Left forelimb (tissue), 1 donor: ENCODE results near the gene RBMS3.

Experiments used
- DNase-seq: peaks from one replicate; pipeline ENCODE4 v3.0.0-alpha.2; 2018; ENCODE audit warnings: low spot score

RBMS3 gene

DNA sequence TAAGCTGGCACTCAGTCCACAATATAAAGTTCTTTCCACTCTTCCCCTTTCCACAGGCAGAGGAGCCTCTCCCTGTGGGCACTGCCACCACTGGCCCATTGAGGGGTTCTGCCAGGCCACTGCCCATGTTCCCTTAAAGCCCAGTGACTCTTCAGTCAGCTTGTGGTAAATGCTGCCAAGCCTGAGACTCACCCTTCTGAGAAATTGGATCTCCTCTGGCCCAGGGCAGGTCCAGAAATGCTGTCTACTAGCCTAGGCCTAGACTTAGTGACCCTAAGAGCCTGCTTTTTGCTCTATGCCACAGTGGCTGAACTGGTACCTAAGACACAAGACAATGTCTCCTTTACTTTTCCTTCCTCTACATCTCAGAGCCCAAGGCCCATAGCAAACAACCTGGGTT, 295.8 kb downstream of the RBMS3 start:
- no peak for DNase-seq

DNA sequence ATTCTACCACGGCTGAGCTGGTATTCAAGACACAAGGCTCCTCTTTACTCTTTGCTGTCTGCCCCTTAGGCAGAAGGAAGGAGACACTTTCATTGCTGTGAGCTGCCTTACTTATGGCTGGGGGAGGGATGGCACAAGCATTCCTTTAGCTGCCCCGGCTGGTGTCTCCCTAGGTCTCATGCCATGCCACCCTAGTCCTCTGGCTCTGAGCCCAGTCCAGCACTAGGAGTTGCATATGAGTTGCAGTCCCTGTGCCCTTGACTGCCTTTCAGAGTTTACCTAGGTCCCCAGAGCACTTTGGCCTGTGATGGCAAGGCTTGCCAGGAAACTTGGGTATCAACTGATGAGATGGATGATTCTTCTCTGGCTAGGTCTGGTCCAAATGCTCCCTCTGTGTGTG, 296.4 kb downstream of the RBMS3 start:
- DNase-seq, result no peak

DNA sequence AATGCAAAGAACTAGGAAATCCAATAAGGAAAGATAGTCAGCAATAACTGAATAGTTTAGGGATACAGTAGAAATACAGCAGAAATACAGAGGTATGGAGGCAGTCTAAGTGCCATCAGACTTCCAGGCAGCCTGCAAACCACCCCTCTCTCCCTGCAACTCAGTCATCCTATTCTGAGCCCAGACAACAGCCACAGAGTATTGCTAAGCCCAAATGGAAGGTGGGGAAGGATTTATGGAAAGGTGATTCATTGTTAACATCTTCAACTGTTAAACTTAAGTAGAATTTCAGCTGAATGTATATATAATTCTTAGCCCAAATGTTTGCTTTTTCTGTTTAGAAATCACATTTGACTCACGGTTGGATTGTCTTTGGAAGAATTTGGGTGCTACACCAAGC, 300.4 kb downstream of the RBMS3 start:
- no peak for DNase-seq

DNA sequence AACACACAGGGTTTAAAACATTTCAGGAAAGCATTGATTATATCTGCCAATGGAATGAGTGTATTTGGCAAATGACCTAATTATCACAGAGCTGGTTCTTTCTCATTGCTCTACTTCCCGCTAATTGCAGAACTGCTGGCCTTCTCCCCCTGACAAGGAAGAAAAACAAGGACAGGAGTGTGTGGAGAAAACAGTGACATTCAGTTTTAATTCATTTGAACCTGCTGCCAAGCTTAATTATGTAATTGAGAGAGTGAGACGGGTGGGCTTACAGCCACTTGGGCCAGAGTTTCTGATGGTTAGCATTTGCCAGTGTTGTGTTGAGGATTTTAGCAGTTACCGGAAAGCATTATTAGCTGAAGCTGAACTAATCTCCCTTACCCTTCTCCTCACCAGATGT, 301.4 kb downstream of the RBMS3 start:
- DNase-seq, result no peak

DNA sequence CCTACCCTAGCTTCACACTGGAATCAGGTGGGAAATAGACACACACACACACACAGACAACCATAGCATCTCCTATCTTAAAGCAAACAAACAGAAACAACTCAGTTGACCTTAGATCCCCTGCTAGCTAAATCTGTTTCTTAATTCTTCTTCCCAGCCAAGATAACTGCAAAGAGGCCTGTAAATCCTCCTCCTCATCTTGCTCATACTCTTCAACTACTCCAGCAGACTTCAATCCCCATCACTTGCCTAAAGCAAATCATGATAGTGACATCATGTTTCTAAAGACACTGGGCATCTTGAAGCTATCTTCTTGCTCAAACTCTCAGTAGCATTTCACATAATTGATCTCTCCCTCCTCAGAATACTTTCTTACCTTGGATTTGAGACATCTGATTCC, 303.0 kb downstream of the RBMS3 start:
- no peak for DNase-seq

DNA sequence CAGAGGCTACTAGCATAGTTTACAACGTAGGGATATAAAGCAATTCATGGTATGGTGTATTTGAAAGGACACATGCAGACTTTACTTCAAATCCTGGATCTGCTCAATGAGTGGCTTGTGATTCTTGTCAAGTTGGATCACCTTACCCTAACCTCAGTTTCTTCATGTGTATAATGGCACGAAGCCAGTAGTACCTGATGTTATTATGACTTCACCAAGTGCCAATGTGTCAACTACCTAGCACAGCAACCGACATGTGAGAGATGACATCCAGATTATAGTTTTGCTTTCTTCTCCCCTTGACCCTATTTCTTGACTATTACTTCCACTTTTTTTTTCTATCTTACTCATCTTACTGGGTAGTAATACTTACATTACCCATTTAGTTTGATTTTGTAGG, 304.5 kb downstream of the RBMS3 start:
- DNase-seq, result no peak

DNA sequence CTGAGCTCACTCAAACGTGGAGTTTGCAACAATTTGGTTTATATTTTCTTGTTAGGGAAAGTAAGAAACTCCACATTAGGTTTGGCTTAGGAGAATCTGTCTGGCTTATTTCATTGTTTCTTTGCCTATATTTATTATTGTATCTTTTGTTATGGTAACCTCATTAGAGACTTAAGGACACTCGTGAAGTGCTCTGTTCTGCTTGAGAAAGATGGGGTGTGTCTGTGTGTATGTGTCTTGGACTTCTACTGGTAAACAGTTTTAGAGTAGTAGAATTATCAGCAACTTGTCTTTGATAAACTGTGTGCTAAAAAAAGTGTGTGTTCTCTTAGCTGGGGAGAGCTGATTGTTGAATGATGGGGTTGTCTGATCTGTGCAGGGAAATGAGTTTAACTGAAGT, 306.5 kb downstream of the RBMS3 start:
- no peak for DNase-seq

DNA sequence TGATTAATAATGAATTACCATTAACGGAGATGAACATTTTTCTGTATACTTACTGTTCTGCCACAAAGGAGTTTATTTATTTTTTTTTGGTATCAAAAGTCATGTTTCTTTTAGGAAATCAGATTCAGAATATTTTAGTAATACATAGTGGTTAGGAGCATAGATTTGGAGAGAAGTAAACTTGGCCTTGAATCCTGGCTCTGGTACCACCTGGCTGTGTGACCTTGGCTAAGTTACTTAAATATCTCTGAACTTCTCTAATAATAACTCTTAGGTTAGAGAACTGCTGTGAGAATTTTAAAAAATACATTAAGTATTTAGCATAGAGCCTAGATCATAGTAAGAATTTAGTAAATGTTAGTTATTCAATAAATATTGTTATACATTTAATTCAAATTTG, 309.1 kb downstream of the RBMS3 start:
- DNase-seq, result no peak

DNA sequence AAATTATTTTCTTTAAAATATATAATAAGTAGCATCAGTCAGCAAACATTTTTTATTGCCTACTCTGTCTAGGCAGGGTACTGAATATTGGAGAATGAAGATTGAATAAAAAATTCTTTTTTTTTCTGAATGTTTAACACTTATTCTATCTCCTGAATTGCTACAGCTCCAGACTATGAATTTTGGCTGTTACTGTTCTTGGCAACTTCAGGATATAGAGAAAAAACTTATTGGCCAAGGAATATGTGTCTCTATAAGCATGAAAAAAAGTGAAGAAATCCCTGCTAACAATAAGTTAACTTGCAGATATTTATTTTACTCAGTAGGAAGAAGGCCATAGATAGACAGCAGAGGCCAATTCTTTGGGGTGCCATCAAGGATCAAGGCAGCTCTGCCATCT, 309.6 kb downstream of the RBMS3 start:
- DNase-seq, result no peak

DNA sequence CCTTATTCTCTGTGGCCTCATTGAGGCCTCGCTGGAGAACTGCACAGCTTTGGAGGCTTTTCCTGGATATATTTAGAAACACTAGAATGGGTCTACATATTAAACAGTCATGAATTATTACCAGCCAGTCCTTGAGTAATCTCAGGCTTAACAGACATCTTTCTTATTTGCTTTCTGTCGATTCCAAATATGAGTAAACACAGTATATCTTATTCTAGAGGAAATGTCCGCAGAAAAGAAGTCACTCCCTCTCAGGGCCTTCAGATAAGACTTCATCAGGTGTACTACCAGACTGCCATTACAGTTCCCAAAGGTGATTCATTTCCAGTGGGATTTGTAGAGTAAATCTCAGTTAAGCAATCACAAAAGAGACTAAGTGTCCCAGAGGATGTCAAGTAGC, 310.7 kb downstream of the RBMS3 start:
- no peak for DNase-seq

DNA sequence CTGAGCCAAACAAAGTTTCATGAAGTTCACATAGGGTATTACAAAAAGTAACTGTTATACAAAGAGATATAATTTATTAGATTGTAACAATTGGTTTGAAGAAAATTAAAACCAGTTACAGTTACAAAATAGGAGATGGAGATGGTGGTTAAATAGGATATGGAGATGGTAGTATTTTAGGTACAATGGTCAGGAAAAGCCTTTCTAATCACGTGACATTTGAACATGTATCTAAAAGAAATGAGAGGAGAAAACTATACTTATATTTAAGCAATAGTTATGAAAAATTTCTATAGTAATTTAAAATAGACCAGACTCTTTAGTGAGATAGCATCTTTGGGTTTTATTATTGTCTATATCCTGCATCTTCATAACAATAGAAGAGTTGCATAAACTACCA, 312.9 kb downstream of the RBMS3 start:
- no peak for DNase-seq

DNA sequence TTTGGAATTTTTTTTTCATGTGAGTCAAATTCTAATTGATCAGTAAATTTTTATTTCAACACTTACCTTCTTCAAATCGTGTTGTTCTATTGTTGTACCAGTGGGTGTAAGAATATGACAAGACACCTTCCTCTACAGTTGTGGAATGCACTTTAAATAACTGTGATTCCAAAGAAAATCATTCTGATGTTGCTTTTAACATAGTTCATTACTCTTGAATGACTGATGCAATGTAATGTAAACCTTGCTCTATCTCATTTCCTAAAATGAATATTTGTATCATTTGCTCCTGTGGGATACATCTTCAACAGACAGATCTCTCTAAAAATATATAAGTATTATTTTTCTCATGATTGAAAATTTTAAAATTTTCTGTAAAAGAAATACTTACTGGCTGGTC, 313.4 kb downstream of the RBMS3 start:
- no peak for DNase-seq

DNA sequence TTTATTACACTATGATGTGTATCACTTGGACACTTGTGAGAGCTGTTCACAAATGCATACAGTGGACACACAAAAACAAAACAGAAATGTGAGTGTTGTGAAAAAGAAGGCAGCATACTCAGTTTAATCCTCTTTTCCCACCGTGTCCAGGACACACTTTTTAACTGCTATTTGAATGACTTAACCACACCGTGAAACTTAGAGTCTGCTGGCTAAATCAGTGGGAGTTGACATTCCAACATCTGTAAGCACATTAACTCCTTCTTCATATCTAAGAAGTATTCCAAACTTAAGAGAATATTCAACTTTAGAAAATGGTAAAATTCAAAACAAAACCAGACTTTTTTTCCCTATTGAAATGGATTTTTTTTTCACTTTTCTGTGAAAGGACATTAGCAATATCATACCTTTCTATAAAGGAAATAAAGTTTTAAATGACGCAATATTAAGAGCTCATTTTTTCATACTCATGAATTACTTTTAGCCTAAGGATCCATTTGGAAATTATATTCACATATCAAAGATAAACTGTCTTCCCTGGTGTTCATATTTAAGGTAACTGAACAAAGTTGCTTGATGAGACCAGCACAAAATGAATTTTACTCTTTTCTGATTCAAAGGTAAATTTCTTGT, 316.6 kb downstream of the RBMS3 start:
- DNase-seq, result no peak

DNA sequence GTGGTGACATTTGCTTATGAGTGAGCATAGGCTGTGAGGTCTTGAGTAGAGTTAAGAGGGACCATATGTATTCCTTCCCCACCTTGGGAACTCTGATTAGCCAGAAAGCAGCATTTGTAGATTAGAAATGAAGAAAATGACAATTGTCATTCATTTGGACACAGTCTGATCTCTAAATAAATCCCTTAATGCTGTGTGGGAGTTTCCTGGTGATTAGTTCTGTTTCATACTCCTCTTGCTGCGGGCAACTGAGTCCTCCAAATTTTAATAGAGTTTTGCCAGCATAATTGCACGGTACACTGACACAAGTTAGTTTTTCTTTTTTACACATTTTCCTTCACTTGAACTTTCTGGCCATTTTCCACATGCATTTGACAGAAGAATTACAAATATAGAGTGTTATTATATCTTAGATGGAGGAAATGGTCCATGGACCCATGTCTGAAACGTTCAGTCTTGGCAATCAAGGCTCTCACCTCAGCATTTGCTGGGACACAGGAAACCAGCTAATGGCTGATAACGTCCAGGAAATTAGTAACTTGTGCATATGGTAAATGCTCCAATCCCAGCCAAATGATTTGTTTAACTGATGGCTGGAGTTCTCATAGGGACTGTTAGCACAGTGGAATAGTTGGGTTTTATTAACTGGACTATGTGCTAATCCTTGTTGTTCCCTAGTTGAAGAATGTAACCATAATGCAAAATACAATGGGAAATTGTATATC, 321.2 kb downstream of the RBMS3 start:
- DNase-seq, result no peak

DNA sequence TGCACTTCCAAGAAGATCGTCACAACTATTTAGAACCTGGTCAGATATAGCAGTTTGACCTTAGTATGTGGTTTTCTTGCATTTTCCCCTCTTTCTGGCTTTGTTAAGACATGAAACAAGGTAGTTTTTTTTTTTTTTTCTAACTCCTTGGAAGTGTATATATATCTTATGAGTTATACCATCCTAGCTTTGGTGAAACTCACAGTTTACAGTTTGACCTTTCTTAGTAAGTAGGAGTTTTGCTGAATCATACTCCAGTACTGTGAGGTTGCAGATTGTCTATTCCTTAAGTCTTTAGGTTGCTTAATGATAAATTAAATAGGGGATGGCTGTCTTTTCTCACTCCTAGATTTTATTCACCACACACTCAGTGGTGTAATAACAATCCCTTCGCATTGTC, 325.0 kb downstream of the RBMS3 start:
- DNase-seq, result no peak

DNA sequence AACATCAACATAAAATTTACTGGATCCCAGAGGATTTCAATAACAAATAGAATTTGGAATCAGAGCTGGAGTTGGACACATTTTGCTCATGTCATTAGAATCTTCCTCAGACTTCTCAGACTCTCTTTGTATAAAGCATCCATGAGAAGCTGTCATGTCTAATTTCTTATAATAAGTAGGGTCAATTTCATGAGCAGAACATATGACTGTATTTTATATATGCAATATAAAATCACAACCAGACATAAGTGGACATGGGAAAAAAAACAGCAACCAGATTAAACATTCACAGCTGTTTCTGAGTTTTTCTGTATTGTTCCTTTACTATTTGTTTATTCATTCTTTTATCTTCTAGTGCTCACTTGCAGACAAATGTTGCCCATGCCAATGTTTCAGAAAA, 325.5 kb downstream of the RBMS3 start:
- DNase-seq, result no peak

DNA sequence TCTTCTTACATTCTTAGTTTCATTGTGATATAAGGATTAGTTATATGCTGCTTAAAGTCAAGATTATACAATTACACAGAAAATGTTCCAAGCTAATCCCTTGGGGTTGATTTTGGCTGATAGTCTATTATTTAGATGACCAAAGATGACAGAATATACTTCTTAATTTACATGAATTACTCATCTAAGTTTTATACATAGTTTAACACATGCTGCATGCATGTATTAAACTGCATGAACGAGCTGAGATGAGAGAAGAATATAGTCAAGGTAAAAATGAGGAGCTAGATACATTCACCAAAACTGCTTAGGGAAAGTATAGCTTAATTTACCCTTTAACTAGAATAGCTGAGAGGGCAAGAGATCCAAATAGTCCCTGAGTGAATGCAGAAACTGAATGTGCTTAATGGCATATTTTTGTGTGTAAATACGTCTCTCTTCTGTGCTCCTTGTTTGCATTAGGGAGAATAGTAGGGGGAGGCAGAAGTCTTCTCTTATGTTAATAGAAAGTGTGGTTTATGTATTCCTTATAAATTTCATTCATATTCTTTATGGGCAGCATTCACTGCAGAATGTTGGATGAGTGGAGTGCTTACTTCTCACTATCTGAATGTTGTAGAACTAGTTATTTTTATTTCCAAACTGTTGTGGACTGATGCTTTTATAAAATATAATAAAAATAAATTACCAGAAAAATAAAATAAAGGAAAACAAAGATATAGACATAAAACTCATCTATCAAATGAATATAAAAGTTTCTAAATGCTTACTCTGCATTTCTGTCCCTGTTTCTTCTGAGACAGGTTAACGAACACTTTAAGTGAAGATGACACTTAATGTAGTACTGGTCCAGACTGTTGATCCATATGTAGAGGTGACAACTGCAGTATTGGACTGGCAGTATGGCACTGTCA, 327.8 kb downstream of the RBMS3 start:
- DNase-seq, result no peak

DNA sequence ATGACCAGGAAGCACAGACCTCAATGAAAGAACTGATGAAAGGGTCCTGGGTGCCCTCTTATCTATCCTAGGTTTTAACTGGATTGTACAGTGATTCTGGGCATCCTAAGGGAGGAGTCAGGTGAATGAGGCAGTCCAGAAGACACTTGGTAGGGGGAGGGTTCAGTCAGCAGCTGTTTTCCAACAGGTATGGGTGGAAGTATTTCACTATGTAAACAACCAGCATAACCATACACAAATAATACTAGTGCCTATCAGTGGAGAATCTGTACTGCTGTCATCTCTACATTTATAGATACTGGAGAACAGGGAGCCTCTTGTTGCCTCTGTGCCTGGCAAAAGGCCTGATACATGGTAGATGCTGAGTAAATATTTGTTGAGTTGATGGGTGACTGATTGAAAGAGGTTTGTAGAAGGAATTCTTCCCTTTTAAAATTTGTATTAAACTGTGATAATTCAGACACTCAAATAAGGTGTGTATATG, 328.5 kb downstream of the RBMS3 start:
- no peak for DNase-seq

DNA sequence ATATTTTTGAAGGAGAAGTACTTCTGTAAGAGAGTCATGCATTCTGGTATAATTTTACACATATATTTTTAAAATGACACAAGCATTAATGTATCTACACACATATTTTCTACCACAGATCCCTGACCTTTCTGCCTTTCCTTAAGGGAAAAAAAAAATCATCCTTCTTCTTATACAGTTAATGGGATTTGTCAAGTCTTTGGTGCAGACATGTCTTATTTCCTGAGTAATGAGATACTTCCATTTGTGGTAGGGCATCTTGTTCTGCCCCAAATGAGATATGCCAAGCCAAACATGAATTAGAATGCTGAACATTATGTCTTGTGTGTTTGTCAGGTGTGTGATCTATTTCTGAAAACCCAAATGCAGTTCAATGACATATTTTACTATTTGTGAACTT, 329.9 kb downstream of the RBMS3 start:
- DNase-seq, result no peak

DNA sequence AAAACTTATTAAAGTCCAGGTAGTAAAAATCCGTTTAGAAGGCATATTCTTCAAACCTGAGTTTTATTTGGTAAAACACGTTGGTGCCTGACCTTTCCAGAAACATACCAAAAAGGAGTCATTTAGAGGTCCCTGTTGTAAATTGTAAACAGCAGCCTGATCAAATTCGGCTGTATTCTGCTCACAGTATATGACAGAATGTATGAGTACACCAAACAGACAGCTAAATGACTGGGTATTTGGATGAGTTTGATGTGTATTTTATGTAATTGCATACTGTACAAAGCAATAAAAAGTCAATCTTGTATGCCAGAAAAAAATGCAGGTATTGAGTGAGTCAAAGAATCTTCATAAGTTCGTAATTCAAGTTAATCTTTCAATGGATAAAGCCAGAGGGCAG, 330.4 kb downstream of the RBMS3 start:
- no peak for DNase-seq

DNA sequence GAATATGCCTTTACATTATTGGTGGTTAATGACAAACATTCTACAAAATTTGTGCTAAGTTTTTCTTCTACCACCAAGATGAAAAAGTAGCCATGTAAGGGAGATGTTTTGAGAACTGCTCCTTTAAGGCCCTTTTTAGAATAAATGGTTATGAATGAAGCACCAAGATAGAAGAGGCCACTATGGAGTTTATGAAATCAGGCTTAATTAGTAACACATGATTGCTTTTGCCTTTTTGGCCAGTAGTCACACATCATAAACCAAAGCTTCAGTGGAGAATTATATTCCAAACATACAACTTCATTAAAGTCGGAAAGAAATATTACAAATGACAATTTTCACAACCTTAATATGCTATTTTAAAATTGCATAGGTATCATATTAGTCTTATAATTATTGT, 331.7 kb downstream of the RBMS3 start:
- DNase-seq, result no peak

DNA sequence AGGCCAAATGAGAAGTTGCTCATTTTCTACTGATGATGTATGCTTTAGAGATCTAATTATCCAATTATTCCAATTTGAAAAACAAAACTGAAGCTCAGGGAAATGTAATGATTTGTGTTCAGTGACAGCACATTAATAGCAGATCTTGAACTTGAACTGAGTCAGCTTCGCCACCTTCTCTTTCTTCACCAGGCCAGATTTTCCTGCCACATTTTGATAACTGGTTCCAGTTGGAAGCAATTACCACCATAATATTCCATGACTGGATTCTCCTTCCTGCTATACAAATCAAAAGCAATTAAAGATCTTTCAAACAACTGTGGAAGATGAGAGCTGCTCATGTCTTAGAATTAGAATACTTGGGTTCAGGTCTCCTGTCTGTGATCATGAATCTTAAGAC, 334.1 kb downstream of the RBMS3 start:
- DNase-seq, result no peak
